Prostate gland (tissue), 2 donors: ENCODE results near the gene DHX36.

Experiments
- POLR2A ChIP-seq: fragments of 450-650 bp; IDR thresholded peaks from one replicate; pipeline ENCODE4 v1.6.1; 2016; ENCODE audit warnings: antibody characterized with exemption, mild to moderate bottlenecking
- TF ChIP-seq, protein P1 (sequence below), 4 experiments: fragments of 200-600 bp in 2 of 4; fragments of 450-650 bp in 2 of 4; sonication (generic) in 2 of 4; IDR thresholded peaks; 1 replicate in 3 of 4; 2 replicates in 1 of 4; pipeline ENCODE4 v1.5.1; 2016 to 2019; ENCODE audit warnings: antibody characterized with exemption in 4 of 4, mild to moderate bottlenecking in 2 of 4, moderate library complexity in 2 of 4

DNA sequence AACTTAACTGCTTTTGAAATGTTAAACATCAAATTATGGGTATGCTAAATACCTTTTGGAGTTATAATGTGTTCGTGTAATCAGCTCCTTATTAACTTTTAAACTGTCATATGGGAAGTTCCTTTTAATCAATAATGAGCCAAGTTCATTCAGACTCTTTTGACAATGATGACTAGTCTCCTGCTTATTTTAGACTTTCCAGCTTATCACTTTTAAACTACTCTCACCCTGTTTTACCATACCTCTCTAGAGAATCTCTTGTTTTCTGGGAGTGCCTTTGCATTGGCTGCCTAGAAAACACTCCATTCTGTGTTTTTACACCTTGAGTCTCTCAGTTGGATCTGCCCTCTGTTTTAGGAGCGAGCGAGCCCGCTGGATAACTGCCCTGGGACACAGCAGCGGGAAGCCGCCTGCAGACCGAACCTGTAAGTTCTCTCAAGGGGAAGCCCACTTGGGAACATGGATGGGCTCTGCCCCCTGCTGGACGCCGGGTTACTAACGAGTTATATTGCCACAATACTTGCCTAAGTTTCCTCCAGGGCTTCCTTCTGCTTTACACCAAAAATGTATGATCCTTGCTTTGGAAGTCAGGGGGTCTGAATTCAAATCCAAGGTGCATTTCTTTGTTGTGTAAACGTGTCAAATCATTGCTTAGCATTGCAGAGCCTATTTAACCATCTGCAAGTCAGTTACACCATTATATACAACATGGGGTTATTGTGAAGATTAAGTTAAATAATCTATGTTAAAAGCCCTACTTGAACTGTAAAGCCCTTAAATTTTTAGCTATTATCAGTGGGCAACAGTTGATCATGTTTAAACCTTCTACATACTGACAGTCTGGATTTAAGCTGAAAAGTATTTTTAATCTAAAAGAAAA, 71.3 kb downstream of the DHX36 start:
- TF ChIP-seq, protein P1, sequence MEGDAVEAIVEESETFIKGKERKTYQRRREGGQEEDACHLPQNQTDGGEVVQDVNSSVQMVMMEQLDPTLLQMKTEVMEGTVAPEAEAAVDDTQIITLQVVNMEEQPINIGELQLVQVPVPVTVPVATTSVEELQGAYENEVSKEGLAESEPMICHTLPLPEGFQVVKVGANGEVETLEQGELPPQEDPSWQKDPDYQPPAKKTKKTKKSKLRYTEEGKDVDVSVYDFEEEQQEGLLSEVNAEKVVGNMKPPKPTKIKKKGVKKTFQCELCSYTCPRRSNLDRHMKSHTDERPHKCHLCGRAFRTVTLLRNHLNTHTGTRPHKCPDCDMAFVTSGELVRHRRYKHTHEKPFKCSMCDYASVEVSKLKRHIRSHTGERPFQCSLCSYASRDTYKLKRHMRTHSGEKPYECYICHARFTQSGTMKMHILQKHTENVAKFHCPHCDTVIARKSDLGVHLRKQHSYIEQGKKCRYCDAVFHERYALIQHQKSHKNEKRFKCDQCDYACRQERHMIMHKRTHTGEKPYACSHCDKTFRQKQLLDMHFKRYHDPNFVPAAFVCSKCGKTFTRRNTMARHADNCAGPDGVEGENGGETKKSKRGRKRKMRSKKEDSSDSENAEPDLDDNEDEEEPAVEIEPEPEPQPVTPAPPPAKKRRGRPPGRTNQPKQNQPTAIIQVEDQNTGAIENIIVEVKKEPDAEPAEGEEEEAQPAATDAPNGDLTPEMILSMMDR (IDR thresholded peaks at IDR 0.05): peak; percentile 84 to 94 (median 93)
- no peak for TF ChIP-seq POLR2A
